ENCODE data around the gene GPR45.
A peak's percentile ranks its signal among the peaks of the same experiment; 100 is the strongest.

The GPR45 gene

GRCh38 chr2:105220604-105221003 is 20.9 kb upstream of the GPR45 start:
- Histone ChIP-seq H3K27ac (no peak overlapping the region), H3K4me2 (no peak overlapping the region), H3K36me3 (ENCODE audit: insufficient read depth) (no peaks in the 10 kb centered on the region), H3K79me2 (ENCODE audit: insufficient read depth, low read depth) (no peaks in the 10 kb centered on the region), H3K9ac (no peak overlapping the region), H3K4me1 (ENCODE audit: low read depth, poor library complexity, severe bottlenecking) (no peaks in the 10 kb centered on the region), H3K27me3 (ENCODE audit: insufficient read depth, low read depth) (no peaks in the 10 kb centered on the region), H3K4me3 (IDR thresholded peaks at IDR 0.05; ENCODE audit: insufficient read depth, low read depth, low read length) (no peak overlapping the region), H4K20me1 (ENCODE audit: insufficient read depth) (no peaks in the 10 kb centered on the region), H2AFZ (ENCODE audit: low read depth) (no peak overlapping the region)
- TF ChIP-seq CTCF (conservative IDR thresholded peaks at IDR 0.05; ENCODE audit: low read depth, low read length), result no peak

- Histone ChIP-seq H3K27me3 (ENCODE audit: insufficient read depth, low read depth) (no peaks in the 10 kb centered on the region), H4K20me1 (ENCODE audit: insufficient read depth) (no peaks in the 10 kb centered on the region), H3K79me2 (ENCODE audit: insufficient read depth, low read depth) (no peaks in the 10 kb centered on the region), H3K4me3 (IDR thresholded peaks at IDR 0.05; ENCODE audit: insufficient read depth, low read depth, low read length) (no peak overlapping the region), H3K9ac (no peak overlapping the region), H3K4me1 (ENCODE audit: low read depth, poor library complexity, severe bottlenecking) (no peaks in the 10 kb centered on the region), H2AFZ (ENCODE audit: low read depth) (no peak overlapping the region), H3K4me2 (no peak overlapping the region), H3K36me3 (ENCODE audit: insufficient read depth) (no peaks in the 10 kb centered on the region), H3K27ac (no peak overlapping the region)
- no peak for TF ChIP-seq CTCF (conservative IDR thresholded peaks at IDR 0.05; ENCODE audit: low read depth, low read length)
Observed at GRCh38 chr2:105224444-105224843, 17.1 kb upstream of the GPR45 start.

- Histone ChIP-seq H3K79me2 (ENCODE audit: insufficient read depth, low read depth) (no peaks in the 10 kb centered on the region), H3K4me1 (ENCODE audit: low read depth, poor library complexity, severe bottlenecking) (peaks cover 7% of the 10 kb centered on the region), H3K4me2 (no peak overlapping the region), H3K36me3 (ENCODE audit: insufficient read depth) (no peaks in the 10 kb centered on the region), H3K27me3 (ENCODE audit: insufficient read depth, low read depth) (no peaks in the 10 kb centered on the region), H4K20me1 (ENCODE audit: insufficient read depth) (no peaks in the 10 kb centered on the region), H2AFZ (ENCODE audit: low read depth) (no peak overlapping the region), H3K27ac (no peak overlapping the region), H3K9ac (no peak overlapping the region), H3K4me3 (IDR thresholded peaks at IDR 0.05; ENCODE audit: insufficient read depth, low read depth, low read length) (no peak overlapping the region)
- no peak for TF ChIP-seq CTCF (conservative IDR thresholded peaks at IDR 0.05; ENCODE audit: low read depth, low read length)
Observed at GRCh38 chr2:105231232-105231619, 10.3 kb upstream of the GPR45 start.

- Histone ChIP-seq H4K20me1 (ENCODE audit: insufficient read depth) (no peaks in the 10 kb centered on the region), H3K4me2 (no peak overlapping the region; the same call in 1 of the 2 replicates), H3K4me1 (ENCODE audit: low read depth, poor library complexity, severe bottlenecking) (peaks cover 7% of the 10 kb centered on the region), H3K4me3 (IDR thresholded peaks at IDR 0.05; ENCODE audit: insufficient read depth, low read depth, low read length) (no peak overlapping the region), H3K9ac (no peak overlapping the region), H3K27me3 (ENCODE audit: insufficient read depth, low read depth) (no peaks in the 10 kb centered on the region), H3K79me2 (ENCODE audit: insufficient read depth, low read depth) (no peaks in the 10 kb centered on the region), H3K36me3 (ENCODE audit: insufficient read depth) (no peaks in the 10 kb centered on the region), H3K27ac (no peak overlapping the region), H2AFZ (ENCODE audit: low read depth) (peak overlapping the region; percentile 31)
- TF ChIP-seq CTCF (conservative IDR thresholded peaks at IDR 0.05; ENCODE audit: low read depth, low read length), result peak; percentile 91
Observed at GRCh38 chr2:105235388-105236059, 6.0 kb upstream of the GPR45 start.

Measured in KMS-11 (cell line).